Neural progenitor cell (in vitro differentiated cells): ENCODE measurements around the gene RGMB. TPM values are rescaled to one million over a fixed set of nuclear protein-coding genes. Genes with fewer than 3 reads are reported as not detected.
A peak's percentile ranks its signal among the peaks of the same experiment; 100 is the strongest.

ENCODE experiments used
- DNase-seq: peaks from one replicate; pipeline ENCODE4 v3.0.0-alpha.2; 2016; ENCODE audit warnings: low spot score
- H2AFZ ChIP-seq: fragments of 200-600 bp; sonication (generic); replicated peaks from 2 replicates; pipeline ENCODE4 v1.6.1; 2016; ENCODE audit warnings: antibody characterized with exemption
- H3F3A ChIP-seq: fragments of 200-600 bp; sonication (generic); 2 replicates; pipeline ENCODE4 v1.6.1; 2016; ENCODE audit warnings: antibody characterized with exemption, low read depth
- H3K27ac ChIP-seq: fragments of 200-600 bp; sonication (generic); 2 replicates; pipeline ENCODE4 v1.5.1; 2016; ENCODE audit warnings: mild to moderate bottlenecking
- H3K27me3 ChIP-seq: fragments of 200-600 bp; sonication (generic); 2 replicates; pipeline ENCODE4 v1.6.1; 2016; ENCODE audit warnings: mild to moderate bottlenecking, moderate library complexity
- H3K36me3 ChIP-seq: fragments of 200-600 bp; sonication (generic); 2 replicates; pipeline ENCODE4 v1.5.1; 2016
- H3K4me1 ChIP-seq: fragments of 200-600 bp; sonication (generic); 2 replicates; pipeline ENCODE4 v1.6.1; 2016; ENCODE audit warnings: mixed run types
- H3K4me2 ChIP-seq: fragments of 200-600 bp; sonication (generic); 2 replicates; pipeline ENCODE4 v1.6.1; 2016
- H3K4me3 ChIP-seq: fragments of 200-600 bp; sonication (generic); 2 replicates; pipeline ENCODE4 v1.5.1; 2016
- H3K79me2 ChIP-seq: fragments of 200-600 bp; sonication (generic); 2 replicates; pipeline ENCODE4 v1.6.1; 2016; ENCODE audit warnings: low read depth
- H3K9ac ChIP-seq: fragments of 200-600 bp; sonication (generic); 2 replicates; pipeline ENCODE4 v1.6.1; 2016
- H3K9me3 ChIP-seq: fragments of 200-600 bp; sonication (generic); 2 replicates; pipeline ENCODE4 v1.5.1; 2016; ENCODE audit warnings: low read depth
- H4K20me1 ChIP-seq: fragments of 200-600 bp; sonication (generic); 2 replicates; pipeline ENCODE4 v1.6.1; 2016; ENCODE audit warnings: low read depth
- H3K27ac Mint-ChIP-seq: 3 replicates; pipeline ENCODE4 v1.8.0; 2021; ENCODE audit warnings: mixed read lengths
- H3K27me3 Mint-ChIP-seq: 2 replicates; pipeline ENCODE4 v1.8.0; 2022; ENCODE audit warnings: low read depth, mild to moderate bottlenecking, inconsistent platforms, moderate library complexity, mixed read lengths; ENCODE audit not compliant: insufficient read depth
- H3K36me3 Mint-ChIP-seq: 3 replicates; pipeline ENCODE4 v1.8.0; 2021; ENCODE audit warnings: mixed read lengths
- H3K4me1 Mint-ChIP-seq: 3 replicates; pipeline ENCODE4 v1.8.0; 2021; ENCODE audit warnings: mixed read lengths
- H3K4me3 Mint-ChIP-seq: 3 replicates; pipeline ENCODE4 v1.8.0; 2021; ENCODE audit warnings: mild to moderate bottlenecking, moderate library complexity, mixed read lengths
- H3K9me3 Mint-ChIP-seq: 3 replicates; pipeline ENCODE4 v1.8.0; 2020; ENCODE audit warnings: mixed read lengths
- EZH2 ChIP-seq: fragments of 200-600 bp; sonication (generic); IDR thresholded peaks from 2 replicates; pipeline ENCODE4 v1.6.1; 2017; ENCODE audit warnings: antibody characterized with exemption, mild to moderate bottlenecking, moderate library complexity
- EZH2phosphoT487 ChIP-seq: fragments of 200-600 bp; sonication (generic); IDR thresholded peaks from 2 replicates; pipeline ENCODE4 v1.6.1; 2017; ENCODE audit warnings: antibody characterized with exemption
- total RNA-seq: library from RNA; depleted of rRNA; stranded (reverse); fragments of >200 nt; gene quantifications from 2 replicates; pipeline ENCODE4 v1.2.3, GENCODE V29; 2015; ENCODE audit warnings: low replicate concordance
- TF ChIP-seq, protein P1 (sequence below): fragments of 200-600 bp; sonication (generic); IDR thresholded peaks from 2 replicates; pipeline ENCODE4 v1.5.1; 2017; ENCODE audit warnings: antibody characterized with exemption, mild to moderate bottlenecking

Gene RGMB
- total RNA-seq, 1 donor from 2014 or later = 27.4 TPM

DNA sequence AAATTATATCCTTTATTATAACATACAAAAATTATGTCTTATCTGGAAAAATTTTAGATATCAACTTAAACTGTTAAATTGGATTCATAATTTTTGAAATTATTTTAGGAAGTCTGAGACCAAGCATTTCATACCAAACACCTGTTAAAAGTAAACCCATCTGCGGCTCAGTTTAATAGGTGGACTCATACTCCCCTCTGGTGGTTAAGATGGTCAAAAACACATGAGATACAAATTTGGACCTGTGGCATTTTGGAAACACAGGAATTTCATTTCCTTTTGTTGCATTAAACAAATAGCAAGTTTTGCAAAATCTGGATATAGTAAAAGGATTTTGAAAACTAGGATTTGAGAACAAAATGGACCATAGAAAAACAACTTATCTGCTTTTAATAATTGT is 53.7 kb downstream of the RGMB start:
- H3K27me3 Mint-ChIP-seq = no peaks in the 10 kb centered on the region
- no peaks in the 10 kb centered on the region for H3K36me3 Mint-ChIP-seq
- H3K4me1 Mint-ChIP-seq = no peaks in the 10 kb centered on the region

DNA sequence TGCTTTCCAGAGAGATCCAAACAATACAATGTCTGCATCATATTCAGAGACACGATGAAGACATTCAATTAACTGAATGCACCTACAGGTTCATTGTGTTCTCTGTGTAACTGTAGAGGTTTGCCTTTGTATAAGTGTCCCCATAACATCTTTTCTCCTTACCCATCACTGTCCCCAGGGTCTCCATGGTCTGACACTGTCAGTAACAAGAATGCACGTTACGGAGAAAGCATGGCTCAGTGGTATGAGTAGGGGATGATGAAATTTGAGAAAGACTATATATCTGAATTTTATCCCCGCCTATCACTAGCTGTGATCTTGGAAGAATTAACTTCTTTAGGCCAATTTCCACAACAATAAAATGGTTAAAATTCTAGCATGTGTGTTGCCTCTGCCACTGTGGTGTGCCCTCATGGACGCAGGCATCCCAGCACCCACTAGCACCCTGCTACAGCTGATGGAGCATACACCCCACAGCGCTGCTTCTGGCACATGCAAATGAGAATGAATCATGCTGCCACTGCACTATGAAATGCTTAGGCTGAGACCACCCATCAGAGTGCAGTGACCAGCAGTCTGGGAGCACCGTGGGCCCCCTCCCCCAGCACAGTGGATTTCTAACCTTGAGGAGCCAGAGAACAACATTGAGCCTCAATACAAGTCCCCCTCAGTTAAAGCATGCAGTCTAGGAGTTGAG is 54.3 kb downstream of the RGMB start:
- Mint-ChIP-seq H3K27ac (no peak overlapping the region), H3K4me1 (no peaks in the 10 kb centered on the region), H3K9me3 (peaks cover 4% of the 10 kb centered on the region), H3K36me3 (no peaks in the 10 kb centered on the region), H3K4me3 (no peak overlapping the region), H3K27me3 (no peaks in the 10 kb centered on the region)
- H3K36me3 ChIP-seq = no peaks in the 10 kb centered on the region
- H3K4me3 ChIP-seq = no peak overlapping the region
- no peaks in the 10 kb centered on the region for H3K9me3 ChIP-seq
- no peak overlapping the region for H3K9ac ChIP-seq
- no peaks in the 10 kb centered on the region for H3K27me3 ChIP-seq
- H3K4me2 ChIP-seq = no peak overlapping the region
- H3K79me2 ChIP-seq = no peaks in the 10 kb centered on the region
- no peak for TF ChIP-seq EZH2phosphoT487
- no peak for TF ChIP-seq EZH2
- TF ChIP-seq, protein P1, sequence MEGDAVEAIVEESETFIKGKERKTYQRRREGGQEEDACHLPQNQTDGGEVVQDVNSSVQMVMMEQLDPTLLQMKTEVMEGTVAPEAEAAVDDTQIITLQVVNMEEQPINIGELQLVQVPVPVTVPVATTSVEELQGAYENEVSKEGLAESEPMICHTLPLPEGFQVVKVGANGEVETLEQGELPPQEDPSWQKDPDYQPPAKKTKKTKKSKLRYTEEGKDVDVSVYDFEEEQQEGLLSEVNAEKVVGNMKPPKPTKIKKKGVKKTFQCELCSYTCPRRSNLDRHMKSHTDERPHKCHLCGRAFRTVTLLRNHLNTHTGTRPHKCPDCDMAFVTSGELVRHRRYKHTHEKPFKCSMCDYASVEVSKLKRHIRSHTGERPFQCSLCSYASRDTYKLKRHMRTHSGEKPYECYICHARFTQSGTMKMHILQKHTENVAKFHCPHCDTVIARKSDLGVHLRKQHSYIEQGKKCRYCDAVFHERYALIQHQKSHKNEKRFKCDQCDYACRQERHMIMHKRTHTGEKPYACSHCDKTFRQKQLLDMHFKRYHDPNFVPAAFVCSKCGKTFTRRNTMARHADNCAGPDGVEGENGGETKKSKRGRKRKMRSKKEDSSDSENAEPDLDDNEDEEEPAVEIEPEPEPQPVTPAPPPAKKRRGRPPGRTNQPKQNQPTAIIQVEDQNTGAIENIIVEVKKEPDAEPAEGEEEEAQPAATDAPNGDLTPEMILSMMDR = no peak
- H4K20me1 ChIP-seq = no peaks in the 10 kb centered on the region
- DNase-seq = no peak
- H2AFZ ChIP-seq = no peak overlapping the region
- H3K4me1 ChIP-seq = no peaks in the 10 kb centered on the region
- no peak overlapping the region for H3K27ac ChIP-seq
- no peaks in the 10 kb centered on the region for H3F3A ChIP-seq

More for the DNA sequence above, 53.7 kb downstream of the RGMB start:
- no peak overlapping the region for H3K27ac Mint-ChIP-seq
- H3K9me3 Mint-ChIP-seq = peaks cover 8% of the 10 kb centered on the region
- Histone ChIP-seq H2AFZ (no peak overlapping the region), H3K9me3 (no peaks in the 10 kb centered on the region), H3K4me2 (no peak overlapping the region), H3K27me3 (no peaks in the 10 kb centered on the region), H3K9ac (no peak overlapping the region), H3K36me3 (no peaks in the 10 kb centered on the region), H3K27ac (no peak overlapping the region), H3F3A (no peaks in the 10 kb centered on the region), H3K4me1 (no peaks in the 10 kb centered on the region), H3K4me3 (no peak overlapping the region), H4K20me1 (no peaks in the 10 kb centered on the region), H3K79me2 (no peaks in the 10 kb centered on the region)
- H3K4me3 Mint-ChIP-seq = no peak overlapping the region
- DNase-seq = peak; percentile 53
- TF ChIP-seq EZH2 = no peak
- TF ChIP-seq, protein P1 = peak; percentile 81

DNA sequence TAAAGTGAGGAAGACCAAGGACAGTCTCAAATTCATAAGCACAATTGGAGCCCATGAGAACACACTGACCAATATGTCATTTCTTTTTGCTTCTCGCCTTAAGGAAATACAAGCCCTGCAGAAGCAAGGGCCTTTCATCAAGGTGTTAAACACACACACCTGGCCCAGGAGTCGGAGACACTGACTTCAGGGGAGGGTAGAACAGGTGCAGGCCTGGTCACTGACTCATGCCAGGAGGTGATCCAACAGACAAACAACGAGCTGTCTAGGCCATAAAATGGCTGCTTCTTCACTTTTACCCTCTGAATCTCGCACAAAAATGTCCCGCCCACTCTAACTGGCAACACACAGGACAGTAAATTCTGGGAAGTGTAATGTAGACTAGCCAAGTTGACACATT is 62.7 kb downstream of the RGMB start:
- no peak overlapping the region for H3K4me3 ChIP-seq
- no peak overlapping the region for H3K4me2 ChIP-seq
- Mint-ChIP-seq H3K27me3 (no peaks in the 10 kb centered on the region), H3K9me3 (no peaks in the 10 kb centered on the region), H3K27ac (no peak overlapping the region), H3K4me1 (no peaks in the 10 kb centered on the region), H3K36me3 (peaks cover 2% of the 10 kb centered on the region), H3K4me3 (no peak overlapping the region)
- no peaks in the 10 kb centered on the region for H3K36me3 ChIP-seq
- no peaks in the 10 kb centered on the region for H3F3A ChIP-seq
- no peak for DNase-seq
- H3K9me3 ChIP-seq = no peaks in the 10 kb centered on the region
- TF ChIP-seq EZH2phosphoT487 = no peak
- TF ChIP-seq, protein P1 = no peak
- TF ChIP-seq EZH2 = no peak
- H3K9ac ChIP-seq = no peak overlapping the region
- no peak overlapping the region for H2AFZ ChIP-seq
- H3K4me1 ChIP-seq = no peaks in the 10 kb centered on the region
- H3K27me3 ChIP-seq = no peaks in the 10 kb centered on the region
- H4K20me1 ChIP-seq = no peaks in the 10 kb centered on the region
- no peak overlapping the region for H3K27ac ChIP-seq
- no peaks in the 10 kb centered on the region for H3K79me2 ChIP-seq
